Stimulated activated CD8-positive, alpha-beta memory T cell treated with anti-CD3 and anti-CD28 coated beads, Interleukin-7, amount 100 ng/mL, for 1 hour (primary cell): ENCODE results near the gene TTC39B.

ENCODE experiments used
- DNase-seq, 2 donors: peaks; one replicate each; pipeline ENCODE4 v3.0.0-alpha.2; 2020; ENCODE audit warnings: low read depth in 2 of 2

The TTC39B gene

DNA sequence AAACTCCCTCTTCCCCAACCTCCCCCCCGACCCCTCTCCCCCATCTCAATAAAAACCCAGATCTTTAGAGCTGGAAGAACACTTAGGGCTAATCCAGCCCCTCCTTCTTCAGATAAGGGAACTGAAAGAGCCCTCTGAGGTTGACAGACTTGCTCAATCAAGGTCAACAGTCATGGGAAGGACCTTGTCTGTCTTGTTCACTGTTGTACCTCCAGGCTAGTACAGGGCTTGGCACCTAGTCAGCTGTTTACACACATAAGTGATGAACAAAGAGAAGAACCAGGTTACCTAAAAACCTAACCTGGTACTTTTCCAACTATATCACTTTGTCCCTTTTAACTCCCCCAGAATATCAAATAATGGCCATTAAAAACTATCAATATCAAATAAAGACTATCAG lies 2.4 kb downstream of the TTC39B start:
- DNase-seq, result no peak

DNA sequence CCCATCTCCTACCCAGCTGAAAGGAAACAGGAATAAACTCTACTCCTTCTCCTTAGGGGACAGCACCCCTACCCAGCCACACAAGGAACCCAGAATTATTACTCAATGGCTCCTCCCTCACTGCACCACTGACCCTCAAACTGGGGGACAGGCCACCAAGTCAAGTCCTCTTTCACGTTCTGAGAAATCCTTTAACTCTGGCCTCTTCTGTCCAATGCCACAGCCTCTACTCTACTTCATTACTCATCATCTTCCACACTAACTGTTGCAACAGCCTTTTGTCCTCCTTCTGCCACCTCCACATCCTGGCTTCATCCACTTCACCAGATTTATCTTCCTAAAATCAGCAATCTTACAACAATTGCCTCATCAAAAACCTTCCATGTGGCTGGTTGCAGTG lies 6.8 kb downstream of the TTC39B start:
- no peak for DNase-seq

DNA sequence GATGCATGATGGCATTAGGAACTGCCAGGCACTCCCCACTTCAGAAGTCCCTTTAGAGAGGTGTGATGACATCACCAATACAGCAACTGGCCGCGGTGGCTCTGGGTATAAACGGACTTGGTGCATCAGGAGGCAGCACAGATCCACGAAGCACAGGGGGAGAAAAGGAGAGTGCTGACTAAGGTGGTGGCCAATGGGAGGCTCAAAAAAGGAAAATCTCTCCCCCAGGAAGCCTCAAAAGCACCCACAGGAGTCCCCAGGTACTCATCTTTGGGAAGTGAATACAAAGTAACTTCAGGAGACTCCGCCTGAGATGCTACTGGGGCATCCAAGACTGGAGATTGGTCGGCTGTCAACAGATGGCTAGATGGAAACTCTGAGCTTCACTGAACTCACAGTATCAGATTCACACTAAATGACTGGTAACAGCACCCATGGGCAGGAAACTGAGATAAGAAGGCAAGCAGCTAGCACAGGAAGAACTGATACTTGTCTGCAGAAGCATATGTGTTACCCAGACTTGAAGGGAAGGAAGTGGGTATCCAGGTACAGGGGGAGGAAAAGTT lies 7.6 kb downstream of the TTC39B start:
- DNase-seq, result peak in 1 of 2 donors; percentile 29

DNA sequence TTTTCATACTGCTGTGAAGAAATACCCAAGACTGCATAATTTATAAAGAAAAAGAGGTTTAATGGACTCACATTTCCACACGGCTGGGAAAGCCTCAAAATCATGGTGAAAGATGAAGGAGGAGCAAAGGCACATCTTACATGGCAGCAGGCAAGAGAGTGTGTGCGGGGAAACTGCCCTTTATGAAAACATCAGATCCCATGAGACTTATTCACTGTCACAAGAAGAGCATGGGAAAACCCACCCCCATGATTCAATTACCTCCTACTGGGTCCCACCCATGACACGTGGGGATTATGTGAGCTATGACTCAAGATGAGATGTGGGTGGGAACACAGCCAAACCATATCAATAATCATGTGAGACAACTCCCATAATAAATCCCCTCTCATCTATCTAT lies 8.7 kb downstream of the TTC39B start:
- DNase-seq, result no peak

DNA sequence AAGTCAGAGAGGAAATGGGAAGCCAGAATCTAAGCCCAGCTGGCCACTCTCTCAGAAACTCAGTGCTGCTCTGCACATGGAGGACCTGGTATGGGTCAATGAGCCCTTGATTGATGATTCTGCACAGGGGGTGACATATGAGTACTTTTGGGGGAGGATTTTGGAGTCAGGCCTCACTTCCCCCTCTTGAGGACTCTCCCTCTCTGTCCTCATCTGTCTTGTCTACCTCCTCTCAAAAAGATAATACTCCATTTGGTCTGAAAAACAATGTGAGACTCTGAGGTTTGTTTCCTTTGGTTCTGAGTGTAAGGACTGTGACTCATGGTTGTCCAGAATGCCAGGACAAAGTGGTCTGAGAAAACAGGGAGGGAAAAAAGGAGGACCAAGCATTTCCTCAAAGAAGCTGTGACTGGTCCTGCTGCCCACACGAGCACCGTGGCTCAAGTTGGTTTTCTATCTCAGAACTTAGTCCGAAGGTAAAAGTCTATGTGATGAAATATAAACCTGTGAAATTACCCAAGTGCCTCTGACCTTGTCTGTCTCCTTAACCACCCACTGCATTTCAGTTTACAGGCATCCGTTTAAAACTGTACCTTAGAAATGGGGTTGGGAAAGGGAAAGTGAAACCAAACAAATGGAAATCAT lies 11.1 kb downstream of the TTC39B start:
- DNase-seq, result no peak

DNA sequence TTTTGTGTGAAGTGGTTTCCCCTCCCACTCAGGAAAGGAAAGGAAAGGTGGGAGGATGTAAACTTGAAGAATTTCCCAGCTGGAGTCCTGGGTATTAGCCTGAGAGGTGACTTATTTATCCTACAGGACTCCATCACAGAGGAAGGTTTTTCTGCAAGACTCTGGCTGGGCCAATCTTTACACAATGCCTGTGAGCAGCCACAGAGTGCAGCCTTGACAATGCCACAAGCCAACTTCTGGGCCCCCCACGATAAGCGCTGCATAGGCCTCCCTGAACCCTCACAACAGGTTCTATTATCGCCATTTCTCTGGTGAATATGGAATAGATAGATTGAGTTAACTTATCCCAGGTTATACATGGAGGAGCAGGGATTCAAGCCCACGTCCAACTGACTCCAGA lies 12.4 kb downstream of the TTC39B start:
- DNase-seq, result no peak

DNA sequence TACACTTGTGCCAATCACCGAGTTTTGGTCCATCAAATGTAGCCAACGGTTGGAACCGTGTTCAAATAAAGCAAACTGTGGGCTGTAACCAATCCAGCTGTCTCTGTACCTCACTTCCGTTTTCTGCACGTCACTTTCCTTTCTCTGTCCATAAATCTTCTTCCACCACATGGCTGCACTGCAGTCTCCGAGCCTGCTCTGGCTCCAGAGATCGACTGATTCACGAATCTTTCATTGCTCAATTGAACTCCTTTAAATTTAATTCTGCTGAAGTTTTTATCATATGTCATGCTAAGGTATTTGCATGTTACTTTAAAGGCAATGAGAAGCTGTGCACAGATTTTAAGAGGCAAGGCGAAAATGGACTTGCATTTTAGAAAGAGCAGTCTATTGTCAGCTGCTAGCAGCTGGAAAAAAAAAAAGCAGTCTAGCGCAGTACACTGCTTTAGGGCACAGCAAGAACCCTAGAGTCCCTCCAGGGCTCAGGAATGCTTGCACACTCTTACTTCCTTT lies 13.2 kb downstream of the TTC39B start:
- no peak for DNase-seq

DNA sequence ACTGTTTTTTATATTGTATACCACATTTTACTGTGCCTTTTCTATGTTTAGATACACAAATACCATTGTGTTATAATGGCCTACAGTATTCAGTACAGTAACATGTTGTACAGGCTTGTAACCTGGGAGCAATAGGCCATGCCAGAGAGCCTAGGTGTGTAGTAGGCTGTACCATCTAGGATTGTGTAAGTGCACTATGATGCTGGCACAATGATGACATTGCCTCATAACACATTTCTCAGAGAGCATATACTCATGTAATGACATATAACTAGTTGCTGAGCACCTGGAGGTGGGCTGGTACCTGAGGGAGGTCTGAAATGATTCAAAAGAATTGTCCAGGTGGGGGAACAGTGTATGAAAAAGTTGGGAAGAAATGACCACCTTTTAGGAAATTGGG lies 13.9 kb downstream of the TTC39B start:
- no peak for DNase-seq

DNA sequence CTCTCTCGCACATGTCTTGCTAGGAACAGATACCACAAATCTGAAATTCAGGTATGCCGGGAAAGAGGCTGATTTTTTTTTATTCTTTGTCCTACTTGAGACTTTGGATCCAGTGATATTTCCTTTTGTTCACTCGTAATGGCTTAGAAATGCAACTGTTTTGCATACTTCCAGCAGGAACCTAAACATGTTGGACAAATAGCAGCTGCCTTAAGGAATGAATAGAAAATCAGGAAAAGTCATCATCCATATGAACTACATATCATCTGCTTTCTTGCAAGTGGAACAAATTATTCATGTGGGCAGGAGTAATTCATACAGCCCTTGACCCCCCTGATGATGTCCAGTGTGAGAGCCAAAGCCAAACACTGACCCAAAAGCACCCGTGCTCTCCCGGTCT lies 17.4 kb downstream of the TTC39B start:
- no peak for DNase-seq

DNA sequence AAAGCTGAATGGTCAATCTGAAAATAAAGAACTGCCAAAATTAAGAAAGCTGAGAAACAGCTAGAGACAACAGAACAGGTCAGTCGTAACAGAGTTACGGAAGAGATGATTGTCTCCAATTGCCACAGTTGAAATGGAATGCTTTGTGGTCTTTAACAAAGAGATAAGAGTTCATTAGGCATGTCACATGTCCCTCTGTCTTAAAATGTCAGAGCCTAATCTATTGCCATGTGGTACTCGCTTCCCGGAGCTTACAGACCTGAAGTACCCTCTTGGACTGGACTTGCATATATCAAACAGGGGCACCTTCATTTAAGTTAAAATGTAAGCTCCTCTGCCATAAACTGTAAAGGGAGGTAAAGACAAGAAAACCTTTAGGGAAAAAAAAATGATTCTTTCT lies 19.7 kb downstream of the TTC39B start:
- no peak for DNase-seq

DNA sequence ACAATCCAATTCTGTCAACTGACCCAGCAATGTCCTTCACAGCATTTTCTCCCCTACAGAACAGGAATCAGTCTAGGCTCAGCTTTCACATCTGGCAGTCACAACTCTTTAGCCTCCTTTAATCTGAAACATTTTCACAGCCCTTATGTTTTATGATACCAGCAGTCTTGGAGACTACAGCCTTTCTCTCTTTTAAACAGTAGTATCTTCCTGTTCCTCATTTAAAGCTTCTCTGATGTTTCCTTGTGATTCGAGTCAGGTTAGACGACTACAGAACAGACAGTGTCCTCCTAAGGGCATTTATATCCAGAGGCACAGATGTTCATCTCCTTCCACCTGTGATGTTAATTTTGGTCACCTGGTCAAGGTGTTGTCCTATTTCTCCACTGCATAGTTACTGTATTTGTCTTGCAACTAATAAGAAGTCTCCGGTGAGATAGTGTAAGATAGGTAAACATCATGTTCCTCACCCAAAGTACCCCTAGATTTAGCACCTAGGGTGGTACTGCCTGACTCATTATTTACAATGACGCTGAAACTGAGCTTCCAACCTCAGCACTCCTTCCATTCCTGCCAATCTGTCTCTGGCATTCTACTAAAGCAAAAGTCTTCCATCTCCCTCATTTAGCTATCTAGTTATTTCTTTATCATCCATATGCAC lies 20.7 kb downstream of the TTC39B start:
- no peak for DNase-seq

DNA sequence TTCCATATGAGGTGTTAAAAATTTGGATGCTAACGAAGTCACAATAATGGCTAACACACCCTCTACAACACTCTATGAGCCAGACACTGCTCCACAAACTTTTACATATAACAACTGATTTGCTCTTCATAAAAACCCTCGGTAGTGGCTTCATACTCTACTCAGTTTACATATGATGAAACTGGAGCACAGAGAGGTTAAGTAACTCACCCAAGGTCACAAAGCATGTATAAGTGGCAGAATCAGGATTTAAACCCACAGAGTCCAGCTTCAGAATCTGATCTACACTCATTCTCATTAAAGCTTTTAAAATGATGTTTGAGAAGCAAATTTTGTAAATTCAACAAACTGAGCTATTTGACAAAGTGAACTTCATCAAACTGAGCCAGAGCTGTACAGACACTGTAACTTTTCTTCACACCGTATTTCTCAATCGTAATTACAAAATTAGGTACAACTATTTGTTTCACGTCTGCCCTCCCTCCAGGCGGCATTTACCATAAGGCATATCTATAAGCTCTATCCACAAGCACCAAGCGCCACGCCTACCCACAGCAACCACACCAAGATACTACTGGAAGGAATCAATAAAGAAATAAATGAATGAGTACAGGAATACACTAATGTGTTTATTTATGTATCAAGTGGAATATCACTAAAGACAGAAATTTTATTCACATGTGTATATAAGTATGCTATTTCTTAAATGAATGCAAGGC lies 24.3 kb downstream of the TTC39B start:
- no peak for DNase-seq

DNA sequence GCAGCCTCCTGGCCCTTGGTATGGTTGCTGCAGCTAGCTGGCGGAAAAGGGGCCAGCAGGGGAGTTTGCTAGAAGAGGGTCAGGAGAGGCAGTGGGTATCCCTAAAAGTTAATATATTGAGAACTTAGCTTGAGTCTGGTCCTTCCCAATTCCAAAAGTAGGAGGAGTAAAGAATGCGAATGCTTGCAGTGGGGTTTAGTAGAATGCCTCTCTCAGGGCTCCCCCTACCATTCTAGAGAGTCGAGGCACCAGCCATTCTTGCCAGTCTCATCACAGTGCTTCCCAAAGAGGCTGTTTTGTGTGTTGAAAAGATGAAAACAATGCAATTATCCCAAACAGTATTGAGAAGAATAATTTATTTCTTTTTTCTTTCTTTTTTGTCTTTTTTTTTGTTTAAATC lies 26.4 kb downstream of the TTC39B start:
- DNase-seq, result no peak

DNA sequence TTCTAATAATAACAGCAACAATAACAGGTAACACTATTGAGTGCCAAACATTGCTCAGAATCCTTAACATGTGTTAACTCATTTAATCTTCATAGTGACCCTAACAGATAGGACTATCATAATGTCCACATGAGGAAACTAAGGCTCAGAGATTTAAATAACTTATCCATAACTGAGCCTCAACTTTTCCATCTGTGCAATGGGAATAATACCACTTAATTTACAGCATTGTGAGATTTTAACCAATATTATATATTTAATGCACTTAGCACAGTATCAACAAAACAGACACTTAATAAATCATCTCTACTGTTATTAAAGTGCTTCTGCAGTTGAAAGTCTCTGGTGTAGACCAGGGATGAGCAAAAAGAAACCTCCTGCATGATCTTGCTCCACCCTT lies 28.2 kb downstream of the TTC39B start:
- no peak for DNase-seq

DNA sequence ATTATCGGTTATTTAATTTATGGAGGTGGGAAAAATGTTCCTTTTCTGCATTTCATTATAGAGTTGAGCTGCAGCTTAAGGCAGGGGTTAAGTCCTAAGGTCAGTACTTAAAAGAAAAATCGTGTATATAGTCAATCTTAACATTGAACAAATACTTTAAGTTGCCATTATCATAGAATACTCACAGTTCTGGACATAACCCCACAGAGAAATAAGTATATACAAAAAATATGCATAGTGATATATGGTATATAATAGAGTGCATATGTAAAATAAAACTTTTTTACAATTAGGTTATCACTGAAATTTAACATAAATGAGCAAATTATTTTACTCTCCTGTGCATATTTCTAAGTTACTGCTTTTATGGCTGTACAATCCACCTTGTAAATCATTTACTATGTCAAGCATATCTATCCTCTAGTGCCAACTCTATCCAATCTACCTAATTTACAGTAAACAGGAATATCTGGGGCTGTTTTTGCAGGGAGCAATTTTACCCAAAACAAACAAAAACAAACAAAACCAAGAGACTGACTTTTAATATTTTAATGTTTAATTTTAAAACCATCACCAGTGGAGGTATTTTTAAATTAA lies 28.8 kb downstream of the TTC39B start:
- DNase-seq, result no peak

DNA sequence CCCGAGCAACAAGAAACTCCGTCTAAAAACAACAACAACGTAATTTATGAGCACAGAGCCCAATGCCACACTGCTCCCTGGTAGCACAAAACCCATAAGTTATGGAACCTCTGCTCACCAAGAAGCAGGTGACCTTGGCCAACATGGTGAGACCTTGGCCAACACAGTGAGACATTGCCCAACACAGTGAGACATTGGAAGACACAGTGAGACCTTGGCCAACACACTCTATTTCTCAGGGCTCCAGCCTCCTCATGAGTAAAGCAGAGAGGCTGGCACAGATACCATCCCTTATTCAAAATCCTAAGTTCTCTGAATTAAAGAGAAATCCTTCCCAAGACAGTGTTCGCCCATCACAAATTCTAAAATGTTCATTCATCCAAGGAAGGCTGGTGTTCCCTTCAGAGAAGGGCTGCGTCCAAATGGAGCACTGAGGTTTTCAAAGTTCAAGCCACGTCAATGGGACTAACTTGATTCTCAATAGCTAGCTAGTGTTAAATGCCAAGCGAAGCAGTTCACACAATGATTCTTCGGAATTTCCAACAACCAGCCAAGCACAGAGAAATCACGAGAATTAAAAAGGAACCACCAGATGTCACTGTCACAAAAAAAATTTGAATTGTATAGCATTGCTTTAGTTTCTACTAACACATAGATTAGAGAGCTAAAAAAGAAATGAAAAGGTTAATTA lies 29.5 kb downstream of the TTC39B start:
- no peak for DNase-seq

DNA sequence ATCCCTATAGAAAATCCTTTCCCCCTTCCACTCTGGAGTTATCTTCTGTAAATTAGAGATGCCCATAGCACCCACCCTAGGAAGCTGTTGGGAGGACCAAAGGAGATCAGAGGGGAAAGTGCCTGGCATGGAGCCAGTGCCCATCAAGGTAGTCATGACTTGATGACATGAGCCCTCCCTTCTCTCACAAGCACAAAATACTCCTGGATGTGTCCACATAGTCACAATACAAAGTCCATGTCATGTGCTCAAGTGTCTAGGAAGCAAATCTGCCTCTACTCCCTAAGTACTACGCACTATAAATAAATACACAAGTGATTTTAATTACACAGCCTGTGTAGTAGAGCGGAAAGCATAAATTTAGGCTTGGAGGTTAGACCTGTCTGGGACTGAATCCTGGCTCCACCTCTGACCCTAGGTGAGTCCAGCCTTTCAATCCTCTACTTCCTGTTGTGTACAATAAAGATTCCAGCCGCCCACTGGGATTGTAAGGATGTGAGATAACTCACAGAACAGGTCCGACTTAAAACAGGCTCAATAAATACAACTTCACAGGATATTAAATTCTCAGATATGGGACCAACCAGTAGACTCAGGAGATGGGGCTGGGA lies 30.6 kb downstream of the TTC39B start:
- DNase-seq, result no peak

DNA sequence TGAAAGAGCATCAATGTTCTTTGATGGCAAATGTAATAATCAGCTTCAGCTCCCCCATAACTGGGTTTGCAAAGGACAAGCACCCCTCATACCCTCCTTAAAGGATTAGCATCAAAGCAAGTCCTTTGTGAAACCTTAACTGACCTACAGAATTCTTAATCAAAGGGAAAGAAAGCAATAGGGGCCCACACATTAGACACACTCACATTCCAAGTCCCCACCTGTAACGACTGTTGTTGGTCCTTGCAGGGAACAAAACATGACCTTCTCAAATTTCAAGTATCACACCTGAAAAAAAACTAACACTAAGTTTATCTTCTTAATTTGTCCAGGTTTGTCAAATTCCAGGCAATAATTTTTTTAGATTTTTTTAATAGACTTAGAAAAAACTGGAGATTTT lies 32.6 kb downstream of the TTC39B start:
- no peak for DNase-seq

DNA sequence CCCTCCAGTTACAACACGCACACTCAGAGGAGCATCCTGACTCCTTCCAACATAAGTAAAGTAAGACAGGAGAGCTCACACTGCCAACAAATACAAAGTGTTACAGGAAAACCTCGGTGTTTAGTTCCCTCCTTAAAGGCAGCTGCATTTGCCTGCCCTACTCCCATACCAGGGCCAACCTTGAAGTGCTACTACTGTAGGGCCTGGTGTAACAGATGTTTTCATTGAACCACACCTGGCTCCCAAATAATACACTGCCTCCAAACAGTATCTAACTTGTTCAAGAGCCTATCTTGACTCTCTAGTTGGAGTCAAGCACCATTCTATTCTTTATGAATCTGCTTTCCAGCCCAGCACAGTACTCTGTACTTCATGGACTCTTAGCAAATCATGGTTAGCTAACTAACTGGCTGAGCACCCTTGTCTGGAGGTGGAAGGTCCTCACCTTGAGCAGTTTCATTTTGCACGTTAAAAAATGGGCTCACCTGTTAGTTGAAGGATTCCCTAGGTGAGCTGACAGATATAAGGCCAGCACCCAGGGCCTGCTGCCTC lies 34.6 kb downstream of the TTC39B start:
- DNase-seq, result no peak

DNA sequence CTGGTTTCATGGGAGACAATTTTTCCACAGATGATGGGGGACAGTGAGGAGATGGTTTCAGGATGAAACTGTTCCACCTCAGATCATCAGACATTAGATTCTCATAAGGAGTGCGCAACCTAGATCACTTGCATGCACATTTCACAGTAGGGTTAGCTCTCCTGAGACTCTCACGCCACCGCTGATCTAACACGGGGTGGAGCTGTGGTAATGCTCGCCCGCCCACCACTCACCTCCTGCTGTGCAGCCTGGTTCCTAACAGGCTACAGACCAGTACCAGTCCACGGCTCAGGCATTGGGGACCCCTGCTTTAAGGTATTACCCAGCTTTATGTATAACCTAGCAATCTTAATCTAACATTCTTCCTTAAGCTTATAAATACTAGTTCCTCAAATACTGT lies 35.6 kb downstream of the TTC39B start:
- no peak for DNase-seq

DNA sequence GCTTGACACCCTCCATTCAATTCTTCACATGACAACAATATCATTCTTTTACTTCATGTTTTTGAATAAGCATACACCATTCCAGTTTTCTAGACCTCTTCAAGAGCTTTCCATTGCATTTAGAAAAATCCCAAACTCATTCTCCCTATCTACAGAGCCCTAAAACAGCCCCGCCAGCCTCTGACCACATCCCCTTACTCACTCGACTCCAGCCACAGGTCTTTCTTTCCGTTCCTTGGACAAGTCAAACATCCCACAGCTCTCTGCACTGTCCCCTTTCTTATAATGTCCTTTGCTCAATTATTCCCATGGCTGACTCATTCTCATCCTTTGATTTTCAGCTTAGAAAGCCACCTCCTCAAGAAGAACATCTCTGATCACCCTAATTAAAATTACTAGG lies 38.2 kb downstream of the TTC39B start:
- no peak for DNase-seq
